Esophagus (tissue), 2 donors: ENCODE data around the gene MSI2. TPM values are rescaled to one million over a fixed set of nuclear protein-coding genes. Genes with fewer than 3 reads are reported as not detected.

Source experiments
- H3K27ac ChIP-seq, 2 donors: one replicate each; pipeline ENCODE4 v1.5.1; 2013; ENCODE audit warnings: low read depth in 2 of 2, mild to moderate bottlenecking in 2 of 2, inconsistent platforms in 1 of 2, low read length in 1 of 2, moderate library complexity in 1 of 2
- H3K27me3 ChIP-seq, 2 donors: one replicate each; pipeline ENCODE4 v1.6.1; 2013; ENCODE audit warnings: low read length in 2 of 2, control low read depth in 1 of 2, mild to moderate bottlenecking in 1 of 2; ENCODE audit not compliant: insufficient read depth in 2 of 2, control insufficient read depth in 1 of 2
- H3K36me3 ChIP-seq, 2 donors: one replicate each; pipeline ENCODE4 v1.6.1; 2013; ENCODE audit warnings: low read length in 1 of 2; ENCODE audit not compliant: control insufficient read depth in 2 of 2, insufficient read depth in 2 of 2
- H3K4me1 ChIP-seq, 2 donors: one replicate each; pipeline ENCODE4 v1.6.1; 2013; ENCODE audit warnings: low read length in 1 of 2; ENCODE audit not compliant: control insufficient read depth in 2 of 2, insufficient read depth in 2 of 2
- H3K4me3 ChIP-seq, 2 donors: one replicate each; pipeline ENCODE4 v1.5.1; 2013; ENCODE audit warnings: low read length in 2 of 2, mild to moderate bottlenecking in 2 of 2, low read depth in 1 of 2, moderate library complexity in 1 of 2
- H3K9me3 ChIP-seq, 2 donors: one replicate each; pipeline ENCODE4 v1.6.1; 2013; ENCODE audit warnings: mild to moderate bottlenecking in 2 of 2, low read depth in 1 of 2, low read length in 1 of 2, moderate library complexity in 1 of 2; ENCODE audit not compliant: control insufficient read depth in 2 of 2, insufficient read depth in 1 of 2
- WGBS, 2 donors: extraction: QIAGEN DNeasy Blood & Tissue Kit; methylation state at CpG; one replicate each; pipeline ENCODE4 v1.1.7; 2013; 5-methylcytosine and 5-hydroxymethylcytosine counted together
- polyA plus RNA-seq, 2 donors: library from polyadenylated mRNA; stranded (reverse); fragments of 200-250 nt; gene quantifications; one replicate each; pipeline ENCODE4 v1.2.3, GENCODE V29; 2013
- donor health status: healthy with polysubstance abuse.
- donor health status: Bipolar disorder and iron deficiency.

Gene MSI2
- polyA plus RNA-seq = 1 to 10 TPM; 7.8 to 8.2 TPM

DNA sequence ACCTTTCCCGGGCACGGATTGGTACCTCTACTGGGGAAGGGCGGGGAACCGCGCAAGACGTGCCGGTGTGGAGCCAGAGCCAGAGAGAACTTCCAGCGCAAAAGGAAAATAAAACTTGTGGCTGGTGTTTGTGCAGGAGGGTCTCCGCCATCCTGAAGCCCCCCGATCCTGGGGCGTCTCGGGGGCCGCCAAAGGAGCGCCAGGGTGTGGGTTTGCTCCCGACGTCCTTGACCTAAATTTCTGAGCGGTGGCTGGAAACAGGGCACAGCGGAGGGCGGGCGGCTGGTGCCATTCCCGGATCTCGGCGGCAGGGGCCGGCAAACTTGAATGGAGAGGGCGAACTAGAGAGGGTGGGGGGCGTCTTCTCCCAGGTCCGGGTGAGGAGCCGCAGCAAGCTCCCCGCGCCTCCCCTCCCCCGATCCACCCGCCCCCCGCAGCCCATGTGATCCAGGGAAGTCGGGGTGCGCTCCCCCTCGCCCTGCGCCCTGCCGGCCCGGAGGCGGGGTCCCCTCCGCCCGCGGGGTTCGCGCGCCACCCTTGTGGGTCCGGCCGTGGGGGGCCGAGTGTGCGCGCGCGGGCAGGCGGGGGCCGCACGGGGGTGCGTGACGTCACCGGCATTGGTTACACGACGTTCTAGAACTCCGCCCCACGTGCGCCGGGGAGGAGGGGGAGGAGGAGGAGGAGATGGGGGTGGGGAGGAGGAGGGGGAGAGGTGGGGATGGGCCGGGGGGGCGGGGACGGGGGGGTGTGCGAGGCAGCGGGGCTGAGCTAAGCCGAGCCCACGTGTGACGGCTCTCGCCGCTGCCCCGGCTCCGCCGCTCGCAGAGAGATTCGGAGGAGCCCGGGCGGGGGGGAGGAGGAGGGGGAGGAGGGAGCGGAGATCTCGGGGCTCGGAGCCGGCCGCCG is at the start of gene MSI2:
Gene MSI2 (plus strand): TSS at position 748 of the 906 bp plus-strand sequence. CDS start 220 bp downstream, outside the sequence.
- H3K27me3 ChIP-seq = no peaks in the 10 kb centered on the region
- 1 to 2% methylated on average over 35 to 86 of the region's 88 CpGs for WGBS, 2 donors
- no peaks in the 10 kb centered on the region for H3K36me3 ChIP-seq
- peaks cover 3% of the 10 kb centered on the region in 2 donors for H3K4me1 ChIP-seq
- peak within 1 kb of the TSS; percentile 86 to 90 for H3K27ac ChIP-seq
- H3K9me3 ChIP-seq = no peaks in the 10 kb centered on the region
- H3K4me3 ChIP-seq = peak within 1 kb of the TSS; percentile 73 to 84

DNA sequence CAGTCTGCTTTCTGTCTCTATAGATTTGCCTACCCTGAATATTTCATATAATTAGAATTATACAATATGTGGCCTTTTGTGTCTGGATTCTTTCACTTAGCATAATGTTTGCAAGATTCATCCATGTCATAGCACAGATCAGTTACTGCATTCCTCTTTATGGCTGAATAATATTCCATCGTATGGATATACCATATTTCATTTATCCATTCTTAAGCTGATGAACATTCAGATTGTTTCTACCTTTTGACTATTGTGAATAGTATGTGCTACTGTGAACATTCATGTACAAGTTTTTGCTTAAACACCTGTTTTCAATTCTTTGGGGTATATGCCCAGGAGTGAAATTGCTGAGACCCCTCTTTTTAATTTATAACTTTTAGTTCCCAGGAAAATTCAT is 49.4 kb upstream of the MSI2 start:
- Histone ChIP-seq H3K4me1 (no peaks in the 10 kb centered on the region), H3K27me3 (no peaks in the 10 kb centered on the region), H3K9me3 (no peaks in the 10 kb centered on the region), H3K4me3 (no peak overlapping the region), H3K27ac (no peak overlapping the region), H3K36me3 (no peaks in the 10 kb centered on the region)
- 95 to 98% methylated on average over 1 of the region's 1 CpG for WGBS, 2 donors

DNA sequence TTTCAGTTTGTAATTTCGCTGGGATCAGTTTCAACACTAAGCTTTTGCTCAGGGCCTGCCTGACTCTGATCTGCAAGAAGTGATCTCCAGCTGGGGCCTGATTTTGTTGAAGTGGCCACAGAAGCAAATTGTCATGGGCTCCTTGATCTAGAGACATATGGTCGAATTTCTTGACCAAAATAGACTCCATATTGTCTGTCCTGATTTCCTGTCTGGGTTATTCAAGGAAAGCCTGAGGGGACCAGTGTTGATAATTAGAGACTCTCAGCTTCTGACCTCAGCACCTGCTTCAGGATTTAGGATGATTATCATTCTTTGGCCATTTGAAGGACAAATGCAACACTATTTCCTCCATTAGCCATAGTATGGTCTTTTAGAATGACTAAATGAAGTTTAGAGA is 48.9 kb upstream of the MSI2 start:
- no peak overlapping the region for H3K4me3 ChIP-seq
- WGBS, 2 donors = 77 to 79% methylated on average over 2 of the region's 2 CpGs
- no peaks in the 10 kb centered on the region for H3K9me3 ChIP-seq
- no peak overlapping the region for H3K27ac ChIP-seq
- no peaks in the 10 kb centered on the region for H3K36me3 ChIP-seq
- H3K4me1 ChIP-seq = no peaks in the 10 kb centered on the region
- no peaks in the 10 kb centered on the region for H3K27me3 ChIP-seq

DNA sequence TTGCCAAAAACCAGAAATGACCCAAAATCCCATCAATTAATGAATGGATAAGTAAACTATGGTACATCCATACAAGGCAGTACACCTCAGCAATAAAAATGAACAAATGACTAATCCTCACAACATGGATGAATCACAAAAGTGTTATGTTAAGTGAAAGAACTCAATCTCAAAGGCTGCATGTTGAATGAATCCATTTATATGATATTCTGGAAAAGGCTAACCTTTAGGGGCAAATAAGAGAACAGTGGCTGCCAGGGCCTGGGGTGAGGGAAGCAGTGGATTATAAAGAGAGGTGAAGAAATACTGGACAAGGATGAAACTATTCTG is 46.1 kb upstream of the MSI2 start:
- no peaks in the 10 kb centered on the region for H3K36me3 ChIP-seq

DNA sequence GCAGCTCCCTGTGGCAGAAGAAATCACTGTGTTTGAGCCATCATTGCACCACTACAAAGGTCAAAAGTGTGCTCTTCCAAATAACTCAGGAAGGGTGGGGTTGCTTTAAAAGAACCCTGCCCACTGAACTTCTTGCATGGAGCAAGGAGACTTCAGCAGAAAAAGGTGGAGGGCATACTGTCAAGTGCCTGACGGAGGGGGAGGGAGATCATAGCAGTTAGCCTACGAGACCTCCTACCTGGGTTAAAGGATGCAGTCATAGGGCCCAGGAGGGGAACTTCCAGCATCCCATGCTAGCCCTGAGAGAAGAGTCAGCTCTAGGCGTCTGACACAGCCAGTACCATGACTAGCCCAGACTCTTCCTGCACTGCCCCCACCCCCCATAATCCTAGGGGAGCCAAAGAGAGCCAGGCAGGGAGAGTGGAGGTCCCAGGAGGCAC is 45.3 kb upstream of the MSI2 start:
- Histone ChIP-seq H3K36me3 (no peaks in the 10 kb centered on the region), H3K4me3 (no peak overlapping the region), H3K4me1 (no peaks in the 10 kb centered on the region), H3K27me3 (no peaks in the 10 kb centered on the region), H3K27ac (no peak overlapping the region), H3K9me3 (no peaks in the 10 kb centered on the region)
- 60 to 73% methylated on average over 3 of the region's 3 CpGs for WGBS, 2 donors

More for the DNA sequence above, 46.1 kb upstream of the MSI2 start:
- Histone ChIP-seq H3K27me3 (no peaks in the 10 kb centered on the region), H3K4me3 (no peak overlapping the region), H3K9me3 (no peaks in the 10 kb centered on the region), H3K27ac (no peak overlapping the region), H3K4me1 (no peaks in the 10 kb centered on the region)

DNA sequence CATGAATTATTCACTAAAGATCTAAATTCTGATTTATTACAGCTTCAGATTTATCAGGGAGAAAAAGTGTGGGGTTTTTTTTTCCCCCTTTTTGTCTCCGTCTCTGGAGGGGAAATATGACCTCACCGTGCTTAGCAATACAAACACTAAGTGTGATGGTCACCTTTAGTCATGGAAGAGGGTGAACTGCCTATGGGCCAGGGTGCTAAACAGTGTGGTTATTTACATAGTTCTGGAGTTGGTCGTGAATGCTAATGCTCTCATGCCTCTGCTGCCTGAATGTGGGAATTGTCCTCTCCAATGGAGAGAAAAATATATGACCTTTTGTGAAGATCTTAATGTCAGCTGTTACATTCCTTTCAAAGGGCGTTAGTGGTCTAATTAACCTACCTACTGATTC is 44.8 kb upstream of the MSI2 start:
- no peaks in the 10 kb centered on the region for H3K27me3 ChIP-seq
- H3K4me1 ChIP-seq = no peaks in the 10 kb centered on the region
- H3K4me3 ChIP-seq = no peak overlapping the region
- H3K9me3 ChIP-seq = no peaks in the 10 kb centered on the region
- WGBS, 2 donors = 65 to 67% methylated on average over 4 of the region's 4 CpGs
- H3K36me3 ChIP-seq = no peaks in the 10 kb centered on the region
- no peak overlapping the region for H3K27ac ChIP-seq

DNA sequence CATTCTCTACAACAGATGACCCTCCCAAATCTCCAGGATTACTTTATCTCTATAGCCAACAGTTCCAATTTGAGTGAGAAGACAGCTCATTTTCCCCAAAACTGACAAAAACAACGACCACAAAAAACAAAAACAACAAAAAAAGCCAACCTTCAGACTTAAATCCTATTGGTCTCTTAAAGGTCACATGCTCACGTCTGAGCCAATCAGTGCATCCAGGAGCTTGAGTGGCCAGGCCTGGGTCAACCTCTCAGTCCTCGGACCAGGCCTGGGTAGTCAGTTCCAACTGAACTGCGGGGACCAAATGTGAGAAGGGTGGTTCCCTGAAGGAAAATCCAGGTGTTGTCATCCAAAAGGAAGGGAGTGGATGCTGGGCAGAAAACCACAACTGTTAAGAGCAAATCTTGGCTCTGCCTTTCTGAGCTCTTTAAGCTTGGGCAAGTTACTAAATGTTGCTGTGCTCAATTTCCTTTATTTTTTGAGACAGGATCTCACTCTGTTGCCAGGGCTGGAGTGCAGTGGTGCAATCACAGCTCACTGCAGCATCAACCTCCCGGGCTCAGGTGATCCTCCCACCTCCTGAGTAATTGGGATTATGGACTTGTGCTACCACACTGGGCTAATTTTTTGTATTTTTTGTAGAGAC is 43.0 kb upstream of the MSI2 start:
- 68% methylated on average over 5 of the region's 5 CpGs for WGBS, 2 donors
- Histone ChIP-seq H3K4me1 (no peaks in the 10 kb centered on the region), H3K27ac (peak overlapping the region in 1 of 2 donors; percentile 17), H3K4me3 (no peak overlapping the region), H3K27me3 (no peaks in the 10 kb centered on the region), H3K9me3 (no peaks in the 10 kb centered on the region), H3K36me3 (no peaks in the 10 kb centered on the region)

DNA sequence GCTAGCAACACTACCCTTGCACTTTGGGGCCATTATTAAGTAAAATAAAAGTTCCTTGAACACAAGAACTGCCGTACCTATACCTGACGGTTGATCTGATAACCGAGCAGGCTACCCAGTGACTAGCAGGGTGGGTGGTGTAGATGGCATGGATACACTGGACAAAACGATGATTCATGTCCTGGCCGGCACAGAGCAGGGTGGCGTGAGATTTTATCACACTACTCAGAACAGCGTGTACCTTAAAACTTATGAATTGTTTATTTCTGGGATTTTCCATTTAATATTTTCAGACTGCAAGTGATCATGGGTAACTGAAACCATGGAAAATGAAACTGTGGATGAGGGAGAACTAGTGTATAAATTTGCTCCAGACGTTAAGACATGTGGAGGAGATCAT is 41.0 kb upstream of the MSI2 start:
- Histone ChIP-seq H3K9me3 (no peaks in the 10 kb centered on the region), H3K4me3 (no peak overlapping the region), H3K36me3 (no peaks in the 10 kb centered on the region), H3K27ac (no peak overlapping the region), H3K4me1 (no peaks in the 10 kb centered on the region), H3K27me3 (no peaks in the 10 kb centered on the region)
- 71 to 73% methylated on average over 8 of the region's 8 CpGs for WGBS, 2 donors

DNA sequence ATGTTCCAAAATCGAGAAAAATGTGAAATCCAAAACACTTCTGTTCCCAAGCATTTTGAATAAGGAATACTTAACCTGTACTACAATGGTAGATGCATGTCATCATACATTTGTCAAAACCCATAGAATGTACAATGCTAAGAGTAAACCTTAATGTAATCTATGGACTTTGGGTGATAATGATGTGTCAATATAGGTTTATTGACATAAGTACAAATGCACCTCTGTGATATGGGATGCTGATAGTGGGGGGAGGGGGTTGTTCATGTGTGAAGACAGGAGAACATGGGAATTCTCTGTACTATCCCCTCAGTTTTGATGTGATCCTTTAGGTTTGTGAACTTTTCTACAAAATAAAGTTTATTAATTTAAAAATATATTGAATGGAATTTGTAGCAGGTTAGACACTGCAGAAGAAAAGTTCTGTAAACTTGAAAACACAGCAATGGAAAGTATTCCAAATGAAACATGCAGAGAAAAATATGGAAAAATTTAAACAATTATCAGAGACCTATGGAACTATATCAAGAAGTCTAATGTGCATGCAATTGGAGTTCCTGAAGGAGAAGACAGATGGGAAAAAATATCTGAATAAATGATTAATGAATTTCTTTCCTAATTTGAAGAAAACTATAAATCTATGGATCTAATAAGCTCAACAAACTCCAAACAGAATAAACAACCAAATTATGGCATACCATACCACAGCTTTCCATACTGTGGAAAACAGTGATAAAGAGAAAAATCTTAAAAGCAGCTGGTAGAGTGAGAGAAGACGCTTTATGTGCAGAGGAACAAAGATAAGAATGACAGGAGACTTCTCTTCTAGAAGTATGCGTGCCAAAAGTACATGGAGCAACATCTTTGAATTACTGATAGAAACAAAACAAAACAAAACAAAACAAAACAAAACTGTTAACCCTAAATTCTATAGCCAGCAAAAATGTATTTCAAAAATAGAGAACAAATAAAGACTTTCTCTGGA is 34.7 kb upstream of the MSI2 start:
- H3K27me3 ChIP-seq = no peaks in the 10 kb centered on the region
- no peak overlapping the region for H3K27ac ChIP-seq
- H3K4me3 ChIP-seq = no peak overlapping the region
- H3K4me1 ChIP-seq = no peaks in the 10 kb centered on the region
- WGBS, 2 donors = 76 to 81% methylated on average over 3 of the region's 3 CpGs
- no peaks in the 10 kb centered on the region for H3K36me3 ChIP-seq
- H3K9me3 ChIP-seq = no peaks in the 10 kb centered on the region
